CD4-positive, alpha-beta T cell treated with Interleukin-2 at 100 ng/mL for 4 hours (primary cell): ENCODE results near the gene IDI1.
A peak's percentile ranks its signal among the peaks of the same experiment; 100 is the strongest.
"Not testable (repeated sequence)": the region's sequence is repeated elsewhere in the genome, so short reads cannot be mapped to it uniquely, and the experiment has no call there.

Experiments
- DNase-seq: peaks from one replicate; pipeline ENCODE4 v3.0.0-alpha.2; 2020; ENCODE audit warnings: low spot score

Gene IDI1

GRCh38 chr10:1063232-1063865, 14.4 kb upstream of the IDI1 start:
- DNase-seq: peak; percentile 53

- DNase-seq: no peak
These were observed 13.2 kb upstream of the IDI1 start for GRCh38 chr10:1061930-1062774.

DNA sequence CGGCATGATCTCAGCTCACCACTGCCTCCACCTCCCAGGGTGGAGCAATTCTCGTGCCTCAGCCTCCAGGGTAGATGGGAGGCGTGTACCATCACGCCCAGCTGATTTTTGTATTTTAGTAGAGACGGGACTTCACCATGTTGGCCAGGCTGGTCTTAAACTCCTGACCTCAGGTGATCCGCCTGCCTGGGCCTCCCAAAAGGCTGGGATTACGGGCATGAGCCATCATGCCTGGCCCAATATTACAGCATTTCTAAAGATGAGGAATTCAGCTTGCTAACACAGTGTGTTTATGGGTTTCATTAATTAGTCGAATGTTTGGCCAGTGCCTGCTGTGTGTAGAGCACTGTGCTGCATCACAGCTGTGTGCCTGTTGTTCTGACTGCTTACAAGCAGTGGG, 11.0 kb upstream of the IDI1 start:
- no peak for DNase-seq

DNA sequence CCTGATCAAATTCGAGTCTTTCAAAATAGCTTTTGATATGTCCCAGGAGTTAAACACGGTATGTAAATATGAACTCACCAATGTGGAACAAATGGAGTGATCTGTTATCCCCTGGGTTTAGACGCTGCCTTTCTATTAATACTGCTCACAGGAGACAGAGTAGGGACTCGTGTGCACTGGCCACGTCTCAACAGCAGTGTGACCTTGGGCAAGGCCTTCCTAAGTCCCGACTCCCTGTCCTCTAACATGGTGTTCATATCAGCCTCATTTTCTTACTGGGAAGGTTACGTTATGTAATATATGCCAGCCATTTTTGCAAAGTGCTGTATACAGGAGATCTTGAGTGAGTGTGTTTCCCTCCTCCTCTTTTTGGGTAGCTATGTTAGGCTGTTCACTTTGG, 9.1 kb upstream of the IDI1 start:
- no peak for DNase-seq

DNA sequence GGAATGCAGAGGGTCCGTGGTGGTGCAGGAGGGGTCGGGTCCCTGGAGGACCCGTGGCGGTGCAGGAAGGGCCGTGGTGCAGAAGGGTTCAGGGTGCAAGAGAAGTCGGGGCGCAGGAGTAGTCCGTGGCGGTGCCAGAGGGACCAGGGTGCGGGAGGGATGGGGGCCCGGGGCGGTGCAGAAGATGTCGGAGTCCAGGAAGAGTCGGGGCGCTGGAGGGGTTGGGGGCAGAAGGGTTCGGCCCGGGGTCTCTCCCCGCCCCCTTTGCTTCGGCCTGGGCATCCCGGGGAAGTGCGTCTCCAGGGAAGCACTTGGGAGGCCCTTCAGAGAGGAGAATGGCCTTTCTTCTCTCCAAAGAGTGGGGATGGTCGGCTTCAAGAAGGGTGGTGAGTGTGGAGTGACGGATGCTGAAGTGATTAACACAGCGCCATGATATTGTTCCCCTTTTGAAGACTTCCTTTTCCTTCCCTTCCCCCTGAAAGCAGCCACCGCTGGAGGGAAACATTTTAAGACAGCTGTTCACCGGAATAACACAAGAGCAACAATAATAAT, 8.3 kb upstream of the IDI1 start:
- DNase-seq: no peak

- peak; percentile 88 for DNase-seq
These were observed 7.6 kb upstream of the IDI1 start, which contains the start of gene WDR37 for GRCh38 chr10:1056326-1057105. TSS of gene WDR37 (plus strand) at chr10:1056385. CDS start at chr10:1072156, 15,771 bp downstream.

- no peak for DNase-seq
These were observed 5.8 kb upstream of the IDI1 start for GRCh38 chr10:1054684-1055083.

GRCh38 chr10:1050554-1050953, 1.6 kb upstream of the IDI1 start:
- DNase-seq: peak; percentile 47

DNA sequence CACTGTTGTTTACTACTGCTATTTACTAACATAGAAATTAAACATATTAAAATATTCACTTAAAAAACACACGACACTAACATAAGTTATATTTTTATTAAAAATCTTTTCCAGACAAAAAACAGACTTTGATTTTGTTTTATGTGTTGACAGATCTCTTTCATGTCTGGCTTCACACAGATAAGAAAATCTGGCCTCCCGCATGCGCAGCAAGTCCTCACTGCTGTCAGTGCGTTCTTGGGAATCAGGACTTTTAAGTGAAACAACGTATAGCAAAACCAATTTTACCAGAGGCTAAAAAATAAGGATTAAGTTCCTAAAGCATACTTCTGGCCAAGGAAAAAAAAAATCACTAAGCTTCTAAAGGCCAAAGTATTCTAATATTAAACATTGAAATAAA, 1.2 kb upstream of the IDI1 start:
- DNase-seq: no peak

DNA sequence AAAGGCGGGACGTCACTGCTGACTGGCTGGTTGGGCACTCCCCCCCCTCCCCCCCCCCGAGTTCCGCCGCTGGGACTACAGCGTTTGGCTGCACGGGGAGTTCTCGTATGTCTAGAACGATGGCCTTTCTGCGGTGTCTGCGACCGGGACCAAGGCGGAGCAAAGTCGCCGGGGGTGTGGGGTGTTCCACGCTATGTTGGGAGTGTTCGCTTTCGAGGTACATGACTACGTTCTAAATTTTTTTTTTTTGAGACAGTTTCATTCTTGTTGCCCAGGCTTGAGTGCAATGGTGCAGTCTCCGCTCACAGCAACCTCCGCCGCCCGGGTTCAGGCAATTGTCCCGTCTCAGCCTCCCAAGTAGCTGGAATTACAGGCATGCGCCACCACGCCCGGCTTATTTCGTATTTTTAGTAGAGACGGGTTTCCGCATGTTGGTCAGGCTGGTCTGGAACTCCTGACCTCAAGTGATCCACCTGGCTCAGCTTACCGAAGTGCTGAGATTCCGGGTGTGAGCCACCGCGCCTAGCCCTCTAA, 573 bp upstream of the IDI1 start:
- no peak for DNase-seq

GRCh38 chr10:1048349-1048731, 579 bp downstream of the IDI1 start:
- peak; percentile 54 for DNase-seq

DNA sequence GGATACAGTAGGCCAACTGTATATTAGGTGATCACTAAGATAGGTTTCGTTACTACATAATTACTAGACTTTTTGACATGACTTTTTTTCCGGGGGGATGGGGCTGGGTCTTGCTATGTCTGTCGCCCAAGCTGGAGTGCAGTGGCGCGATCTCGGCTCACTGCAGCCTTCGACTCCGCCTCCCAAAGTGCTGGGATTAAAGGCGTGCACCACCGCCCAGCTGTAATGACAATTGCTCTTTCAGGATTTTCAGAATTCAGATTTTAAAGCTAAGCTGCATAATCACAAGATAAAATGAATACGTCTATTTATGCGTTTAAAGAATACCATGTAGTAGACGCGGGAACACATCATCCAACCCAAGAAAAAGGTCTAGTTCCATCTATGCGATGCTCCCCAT, 982 bp downstream of the IDI1 start:
- no peak for DNase-seq

- no peak for DNase-seq
These were observed 3.5 kb downstream of the IDI1 start for GRCh38 chr10:1045415-1045814.

- no peak for DNase-seq
These were observed 4.0 kb downstream of the IDI1 start for GRCh38 chr10:1044964-1045363.

DNA sequence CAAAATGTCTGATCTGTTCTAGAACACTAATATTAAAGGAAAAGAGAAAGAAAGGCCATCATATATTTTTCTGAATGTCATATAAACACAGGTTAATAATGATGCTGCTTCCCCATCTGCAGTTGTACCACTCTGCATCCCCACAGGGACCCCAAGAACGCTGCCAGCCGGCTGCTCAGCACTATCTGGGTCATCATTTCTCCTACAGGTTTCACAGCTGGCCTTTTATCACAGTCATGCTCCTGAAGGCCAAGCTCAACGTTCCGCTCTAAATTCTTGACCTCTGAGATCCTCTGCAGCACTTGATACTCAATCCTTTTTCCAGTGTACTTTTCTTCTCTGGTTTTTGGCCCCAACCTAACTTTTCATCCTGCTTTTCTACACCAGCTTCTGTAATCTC, 4.8 kb downstream of the IDI1 start:
- no peak for DNase-seq

- peak; percentile 49 for DNase-seq
These were observed 5.4 kb downstream of the IDI1 start for GRCh38 chr10:1043532-1043995.

- no peak for DNase-seq
These were observed 7.4 kb downstream of the IDI1 start for GRCh38 chr10:1041514-1041913.

DNA sequence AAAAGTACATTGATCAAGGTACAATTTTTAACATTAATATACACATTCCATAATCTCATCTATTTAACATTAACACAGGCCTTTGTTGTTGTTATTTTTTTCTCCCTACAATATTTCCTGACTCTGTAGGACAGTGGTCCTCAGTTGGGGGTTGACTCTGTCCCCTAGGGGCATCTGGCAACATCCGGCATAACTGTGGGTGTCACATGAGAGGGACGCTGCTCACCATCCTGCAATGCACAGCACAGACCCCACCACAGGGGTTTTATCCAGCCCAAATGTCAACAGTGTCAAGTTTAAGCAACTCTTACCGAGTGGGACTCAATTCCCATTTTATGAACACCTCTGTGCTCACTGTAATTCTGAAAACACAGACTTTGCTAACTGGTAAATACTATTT, 8.8 kb downstream of the IDI1 start:
- no peak for DNase-seq

DNA sequence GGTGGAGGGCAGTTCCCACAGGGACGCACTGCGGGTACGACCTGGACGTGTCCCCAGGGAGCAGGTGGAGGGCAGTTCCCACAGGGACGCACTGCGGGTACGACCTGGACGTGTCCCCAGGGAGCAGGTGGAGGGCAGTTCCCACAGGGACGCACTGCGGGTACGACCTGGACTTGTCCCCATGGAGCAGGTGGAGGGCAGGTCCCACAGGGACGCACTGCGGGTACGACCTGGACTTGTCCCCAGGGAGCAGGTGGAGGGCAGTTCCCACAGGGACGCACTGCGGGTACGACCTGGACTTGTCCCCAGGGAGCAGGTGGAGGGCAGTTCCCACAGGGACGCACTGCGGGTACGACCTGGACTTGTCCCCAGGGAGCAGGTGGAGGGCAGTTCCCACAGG, 10.2 kb downstream of the IDI1 start:
- not testable (repeated sequence) for DNase-seq

DNA sequence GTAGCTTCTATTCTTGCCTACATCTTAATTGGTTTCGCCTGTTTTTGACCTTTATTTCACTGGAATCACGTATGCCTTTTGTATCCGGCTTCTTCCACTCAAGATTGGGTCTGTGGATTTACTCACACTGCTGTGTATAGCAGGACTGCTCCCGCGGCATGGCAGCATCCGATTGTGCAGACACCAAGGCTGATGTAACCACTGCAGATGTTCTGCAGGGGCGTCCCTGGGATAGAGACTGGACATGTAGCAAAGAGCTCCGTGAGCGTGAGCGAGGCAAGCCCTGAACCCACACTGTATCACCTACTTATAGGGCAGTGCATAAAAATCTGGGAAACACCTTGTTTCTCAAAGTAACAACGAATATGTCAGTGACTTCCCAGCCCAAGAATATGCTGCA, 11.8 kb downstream of the IDI1 start:
- DNase-seq: no peak

DNA sequence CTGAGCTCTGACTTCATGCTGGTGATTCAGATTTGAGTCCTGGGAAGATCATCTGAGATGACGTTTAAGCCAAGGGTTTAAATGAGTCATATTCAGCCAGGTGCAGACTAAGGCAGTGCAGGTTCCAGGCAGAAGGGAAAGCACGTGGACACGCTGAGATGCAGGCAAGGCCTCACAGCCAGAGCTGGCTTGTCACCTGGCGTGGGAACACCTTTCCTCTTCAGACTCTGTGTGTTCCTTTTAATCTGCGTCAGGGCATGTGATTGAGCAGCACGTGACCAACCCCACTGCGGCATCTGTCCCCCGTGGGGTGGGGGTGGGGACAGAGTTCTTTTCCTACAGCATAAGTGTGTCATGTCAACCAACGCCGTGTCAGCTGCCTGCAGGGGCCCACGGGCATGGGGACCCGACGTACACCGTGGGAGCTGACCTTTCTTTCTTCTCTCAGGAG, 12.6 kb downstream of the IDI1 start:
- DNase-seq: peak; percentile 40

GRCh38 chr10:1035201-1035600, 13.7 kb downstream of the IDI1 start:
- no peak for DNase-seq
